ENCODE data around the gene COX15.

GRCh38 chr10:99730026-99730425 lies 1.9 kb downstream of the COX15 start:
- no peak for TF ChIP-seq CTCF (conservative IDR thresholded peaks at IDR 0.05; ENCODE audit: low read depth, low read length)
- TF ChIP-seq ELK1 (IDR thresholded peaks at IDR 0.05; ENCODE audit: borderline replicate concordance, low read depth, low read length), result no peak
- no peak for TF ChIP-seq SMC3 (IDR thresholded peaks at IDR 0.05; ENCODE audit: low read depth, low read length)
- TF ChIP-seq USF2 (IDR thresholded peaks at IDR 0.05; ENCODE audit: low read depth, low read length), result 0 out of 2 replicates have a peak, but pooled peaks have one; percentile 19
- no peak for TF ChIP-seq MAZ (IDR thresholded peaks at IDR 0.05; ENCODE audit: borderline replicate concordance, low read depth, low read length)
- TF ChIP-seq POLR2A (IDR thresholded peaks at IDR 0.05; ENCODE audit: low read depth, low read length), result no peak
- TF ChIP-seq RFX5 (IDR thresholded peaks at IDR 0.05; ENCODE audit: low read depth, low read length), result no peak
- TF ChIP-seq MXI1 (IDR thresholded peaks at IDR 0.05; ENCODE audit: borderline replicate concordance, low read depth, low read length), result no peak
- no peak for TF ChIP-seq CEBPB (IDR thresholded peaks at IDR 0.05; ENCODE audit: low read depth, low read length)
- no peak for TF ChIP-seq FOS (IDR thresholded peaks at IDR 0.05; ENCODE audit: low read depth, low read length)
- no peak for TF ChIP-seq RAD21 (IDR thresholded peaks at IDR 0.05; ENCODE audit: low read length)
